ENCODE data around the gene AQP12B. TPM values are rescaled to one million over a fixed set of nuclear protein-coding genes. Genes with fewer than 3 reads are reported as not detected.
"Not testable (repeated sequence)": the region's sequence is repeated elsewhere in the genome, so short reads cannot be mapped to it uniquely, and the experiment has no call there.

Gene AQP12B
- total and polyA plus RNA-seq, 9 of the 15 experiments (the other 6 are each of a cell fraction or from before 2014, with no cell fraction given), result not detected

DNA sequence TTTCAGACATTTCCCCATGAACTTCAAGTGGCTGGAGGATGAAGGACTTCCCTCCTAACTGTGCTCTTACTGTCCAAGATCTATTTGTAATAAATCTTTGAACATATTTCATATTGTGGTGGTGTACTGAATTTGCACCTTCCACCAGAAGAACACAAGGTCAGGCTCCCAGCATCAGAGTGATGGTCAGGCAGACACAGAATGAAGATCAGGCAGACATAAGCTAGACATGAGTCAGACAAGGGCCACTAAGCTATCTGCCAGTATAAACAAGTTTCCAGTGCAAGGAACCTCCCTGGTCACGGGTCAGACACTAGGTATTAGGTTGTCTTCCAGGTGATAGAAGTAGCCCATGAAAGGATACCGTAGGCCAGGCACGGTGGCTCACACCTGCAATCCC lies 20.0 kb downstream of the AQP12B start (continued):
- TF ChIP-seq, protein P1, sequence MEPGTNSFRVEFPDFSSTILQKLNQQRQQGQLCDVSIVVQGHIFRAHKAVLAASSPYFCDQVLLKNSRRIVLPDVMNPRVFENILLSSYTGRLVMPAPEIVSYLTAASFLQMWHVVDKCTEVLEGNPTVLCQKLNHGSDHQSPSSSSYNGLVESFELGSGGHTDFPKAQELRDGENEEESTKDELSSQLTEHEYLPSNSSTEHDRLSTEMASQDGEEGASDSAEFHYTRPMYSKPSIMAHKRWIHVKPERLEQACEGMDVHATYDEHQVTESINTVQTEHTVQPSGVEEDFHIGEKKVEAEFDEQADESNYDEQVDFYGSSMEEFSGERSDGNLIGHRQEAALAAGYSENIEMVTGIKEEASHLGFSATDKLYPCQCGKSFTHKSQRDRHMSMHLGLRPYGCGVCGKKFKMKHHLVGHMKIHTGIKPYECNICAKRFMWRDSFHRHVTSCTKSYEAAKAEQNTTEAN (CRISPR knock-in tag; IDR thresholded peaks at IDR 0.05), result no peak
- TF ChIP-seq, protein P2, sequence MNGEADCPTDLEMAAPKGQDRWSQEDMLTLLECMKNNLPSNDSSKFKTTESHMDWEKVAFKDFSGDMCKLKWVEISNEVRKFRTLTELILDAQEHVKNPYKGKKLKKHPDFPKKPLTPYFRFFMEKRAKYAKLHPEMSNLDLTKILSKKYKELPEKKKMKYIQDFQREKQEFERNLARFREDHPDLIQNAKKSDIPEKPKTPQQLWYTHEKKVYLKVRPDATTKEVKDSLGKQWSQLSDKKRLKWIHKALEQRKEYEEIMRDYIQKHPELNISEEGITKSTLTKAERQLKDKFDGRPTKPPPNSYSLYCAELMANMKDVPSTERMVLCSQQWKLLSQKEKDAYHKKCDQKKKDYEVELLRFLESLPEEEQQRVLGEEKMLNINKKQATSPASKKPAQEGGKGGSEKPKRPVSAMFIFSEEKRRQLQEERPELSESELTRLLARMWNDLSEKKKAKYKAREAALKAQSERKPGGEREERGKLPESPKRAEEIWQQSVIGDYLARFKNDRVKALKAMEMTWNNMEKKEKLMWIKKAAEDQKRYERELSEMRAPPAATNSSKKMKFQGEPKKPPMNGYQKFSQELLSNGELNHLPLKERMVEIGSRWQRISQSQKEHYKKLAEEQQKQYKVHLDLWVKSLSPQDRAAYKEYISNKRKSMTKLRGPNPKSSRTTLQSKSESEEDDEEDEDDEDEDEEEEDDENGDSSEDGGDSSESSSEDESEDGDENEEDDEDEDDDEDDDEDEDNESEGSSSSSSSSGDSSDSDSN (IDR thresholded peaks at IDR 0.05; ENCODE audit: borderline replicate concordance in 1 of 2, low read depth in 2 of 2, low read length in 2 of 2), result no peak
- no peak for TF ChIP-seq TAF1 (IDR thresholded peaks at IDR 0.05; ENCODE audit: control insufficient read depth, extremely low read depth, insufficient read depth, low read length, severe bottlenecking)

DNA sequence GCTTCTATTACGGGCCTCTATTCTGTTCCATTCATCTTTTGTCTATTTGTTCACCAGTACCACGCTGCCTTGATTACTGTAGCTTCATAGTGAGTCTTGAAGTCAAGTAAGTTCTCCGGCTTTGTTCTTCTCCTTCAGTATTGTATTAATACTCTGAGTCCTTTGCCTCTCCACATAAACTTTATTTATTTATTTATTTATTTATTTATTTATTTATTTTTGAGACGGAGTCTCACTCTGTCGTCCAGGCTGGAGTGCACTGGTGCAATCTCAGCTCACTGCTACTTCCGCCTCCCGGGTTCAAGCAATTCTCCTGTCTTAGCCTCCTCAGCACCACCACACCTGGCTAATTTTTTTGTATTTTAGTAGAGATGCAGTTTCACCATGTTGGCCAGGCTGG lies 22.8 kb downstream of the AQP12B start:
- CTCF ChIA-PET (ENCODE audit: low intra/inter-chr PET ratio); DNase-seq (ENCODE audit: extremely low read depth in 1 of 4, low spot score in 3 of 4); H3K27me3 ChIP-seq (ENCODE audit: control insufficient read depth in 2 of 2, insufficient read depth in 2 of 2, low read length in 2 of 2); intact Hi-C loops (cut with micrococcal nuclease); H3K4me1 ChIP-seq (replicated peaks in 1 of 2; ENCODE audit: control insufficient read depth in 2 of 2, insufficient read depth in 2 of 2, low read length in 2 of 2); H3K36me3 ChIP-seq (ENCODE audit: control insufficient read depth, insufficient read depth, low read length); H3K79me2 ChIP-seq (ENCODE audit: control insufficient read depth, insufficient read depth, low read length); H3K9me3 ChIP-seq (replicated peaks; ENCODE audit: control insufficient read depth, insufficient read depth, low read depth, low read length); H3K9ac ChIP-seq (ENCODE audit: insufficient read depth in 1 of 2, low read depth in 2 of 2, low read length in 2 of 2); H3K27ac ChIP-seq (ENCODE audit: extremely low read depth, low read depth, low read length); H3K4me2 ChIP-seq (ENCODE audit: insufficient read depth, low read length); H2AFZ ChIP-seq (ENCODE audit: low read depth, low read length); POLR2A ChIA-PET; in situ Hi-C loops (cut with MboI); H3K9me1 ChIP-seq (ENCODE audit: control insufficient read depth, insufficient read depth, low read length); ATAC-seq; BruUV-seq (replicated peaks); FAIRE-seq; H3K4me3 ChIP-seq; H4K20me1 ChIP-seq (replicated peaks; ENCODE audit: control insufficient read depth, insufficient read depth, low read length): not testable (repeated sequence)
- WGBS (ENCODE audit: insufficient coverage, low coverage, missing lambda C conversion rate), result 0% methylated on average over 7 of the region's 7 CpGs
